Chondrocyte (in vitro differentiated cells): ENCODE data around the gene GNA12. TPM values are rescaled to one million over a fixed set of nuclear protein-coding genes. Genes with fewer than 3 reads are reported as not detected.

Experiments
- DNase-seq: peaks from one replicate; pipeline ENCODE4 v3.0.0; 2021; ENCODE audit warnings: mixed read lengths, low spot score
- H3K27ac Mint-ChIP-seq: one replicate; pipeline ENCODE4 v1.8.0; 2021; ENCODE audit warnings: mild to moderate bottlenecking, moderate library complexity, mixed read lengths; ENCODE audit not compliant: unreplicated experiment
- H3K27me3 Mint-ChIP-seq: 2 replicates; pipeline ENCODE4 v1.8.0; 2021; ENCODE audit warnings: low read depth, mixed read lengths
- H3K36me3 Mint-ChIP-seq: 2 replicates; pipeline ENCODE4 v1.8.0; 2021; ENCODE audit warnings: low read depth, mixed read lengths
- H3K4me1 Mint-ChIP-seq: 2 replicates; pipeline ENCODE4 v1.8.0; 2021; ENCODE audit warnings: low read depth, mild to moderate bottlenecking, mixed read lengths
- H3K4me3 Mint-ChIP-seq: one replicate; pipeline ENCODE4 v1.8.0; 2021; ENCODE audit warnings: mild to moderate bottlenecking, moderate library complexity, mixed read lengths; ENCODE audit not compliant: unreplicated experiment
- H3K9me3 Mint-ChIP-seq: 2 replicates; pipeline ENCODE4 v1.8.0; 2021; ENCODE audit warnings: low read depth, mixed read lengths
- CTCF ChIP-seq: fragments of 200-600 bp; sonication (generic); IDR thresholded peaks from 2 replicates; pipeline ENCODE4 v1.5.0; 2021; ENCODE audit warnings: antibody characterized with exemption, mild to moderate bottlenecking, moderate library complexity
- total RNA-seq: library from RNA; stranded (reverse); gene quantifications from 3 replicates; pipeline ENCODE4 v1.2.1, GENCODE V29; 2021

Gene GNA12
- total RNA-seq, 1 donor from 2014 or later = 111 TPM

GRCh38 chr7:2688409-2689342 lies 155.4 kb downstream of the GNA12 start:
- Mint-ChIP-seq H3K27me3 (no peaks in the 10 kb centered on the region), H3K4me3 (peak overlapping the region; percentile 66), H3K9me3 (no peaks in the 10 kb centered on the region), H3K4me1 (peaks cover 34% of the 10 kb centered on the region), H3K36me3 (no peaks in the 10 kb centered on the region), H3K27ac (peak overlapping the region; percentile 87)
- no peak for DNase-seq
- TF ChIP-seq CTCF = no peak

DNA sequence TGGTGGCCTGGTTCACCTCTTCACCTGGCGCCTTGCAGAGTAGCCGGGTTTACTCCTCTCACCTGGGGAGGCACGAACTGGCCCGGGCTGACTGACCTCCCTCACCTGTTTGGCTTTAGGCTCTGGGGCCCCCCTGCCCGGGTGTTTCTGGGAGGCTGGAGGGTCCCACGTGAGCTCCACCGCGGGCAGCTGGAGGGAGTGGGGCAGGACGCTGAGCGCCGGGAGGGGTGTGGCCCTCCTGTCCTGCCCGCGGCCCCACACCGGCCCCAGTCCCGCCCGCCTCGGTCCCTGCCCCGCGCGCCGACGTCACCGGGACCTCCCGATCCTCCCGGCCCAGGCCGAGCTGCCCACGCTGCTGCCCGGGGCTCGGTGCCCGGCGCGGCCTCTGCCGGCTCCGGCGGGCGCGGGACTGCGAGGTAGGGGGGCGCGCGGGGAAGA lies 156.2 kb downstream of the GNA12 start, which contains the start of gene AMZ1:
Gene AMZ1, plus strand, starts transcription at position 322 of the 438 bp plus-strand sequence. CDS start 12,250 bp downstream, outside the sequence.
- no peak for TF ChIP-seq CTCF
- H3K27me3 Mint-ChIP-seq = no peaks in the 10 kb centered on the region
- H3K4me1 Mint-ChIP-seq = peaks cover 34% of the 10 kb centered on the region
- peak within 1 kb of the TSS; percentile 87 for H3K27ac Mint-ChIP-seq
- DNase-seq = no peak
- H3K9me3 Mint-ChIP-seq = no peaks in the 10 kb centered on the region
- peak within 1 kb of the TSS; percentile 66 for H3K4me3 Mint-ChIP-seq
- H3K36me3 Mint-ChIP-seq = no peaks in the 10 kb centered on the region

DNA sequence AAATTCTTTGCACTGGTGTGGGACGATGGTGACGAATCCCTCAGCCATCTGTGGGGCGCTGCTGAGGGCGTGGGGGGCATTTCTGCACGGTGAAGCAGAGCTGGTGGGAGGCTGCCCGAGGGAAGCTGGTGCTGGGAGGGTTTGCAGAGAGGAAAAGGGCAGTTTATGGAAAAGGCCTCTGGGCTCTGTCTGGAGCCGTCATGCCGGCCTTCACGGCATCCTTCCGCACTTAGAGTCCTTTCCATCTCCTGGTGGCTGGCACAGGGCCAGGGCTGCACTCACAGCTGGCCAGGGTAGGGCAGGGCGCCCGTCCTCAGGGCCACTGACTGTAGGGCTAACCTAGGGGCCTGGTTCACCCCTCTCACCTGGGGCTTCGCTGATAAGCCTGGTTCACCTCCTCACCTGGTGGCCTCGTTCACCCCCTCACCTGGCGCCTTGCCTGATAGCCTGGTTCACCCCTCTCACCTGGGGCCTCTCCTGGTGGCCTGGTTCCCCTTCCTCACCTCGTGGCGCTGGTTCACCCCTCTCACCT lies 156.7 kb downstream of the GNA12 start:
- H3K4me3 Mint-ChIP-seq = peak overlapping the region; percentile 19
- no peaks in the 10 kb centered on the region for H3K9me3 Mint-ChIP-seq
- TF ChIP-seq CTCF = no peak
- H3K27ac Mint-ChIP-seq = peak overlapping the region; percentile 24
- DNase-seq = no peak
- no peaks in the 10 kb centered on the region for H3K27me3 Mint-ChIP-seq
- H3K4me1 Mint-ChIP-seq = peaks cover 34% of the 10 kb centered on the region
- H3K36me3 Mint-ChIP-seq = no peaks in the 10 kb centered on the region

- peaks cover 32% of the 10 kb centered on the region for H3K4me1 Mint-ChIP-seq
- peak overlapping the region; percentile 49 for H3K27ac Mint-ChIP-seq
- H3K27me3 Mint-ChIP-seq = no peaks in the 10 kb centered on the region
- H3K4me3 Mint-ChIP-seq = no peak overlapping the region
- no peaks in the 10 kb centered on the region for H3K36me3 Mint-ChIP-seq
- no peak for TF ChIP-seq CTCF
- H3K9me3 Mint-ChIP-seq = no peaks in the 10 kb centered on the region
- DNase-seq = no peak
Measured at GRCh38 chr7:2686101-2686500, 158.0 kb downstream of the GNA12 start.

GRCh38 chr7:2684501-2684900 lies 159.6 kb downstream of the GNA12 start:
- Mint-ChIP-seq H3K27me3 (no peaks in the 10 kb centered on the region), H3K4me1 (peaks cover 16% of the 10 kb centered on the region), H3K36me3 (no peaks in the 10 kb centered on the region), H3K9me3 (no peaks in the 10 kb centered on the region), H3K27ac (no peak overlapping the region), H3K4me3 (no peak overlapping the region)
- TF ChIP-seq CTCF = no peak
- no peak for DNase-seq
